GM21367 (cell line): ENCODE data around the gene METTL9.
"Not testable (repeated sequence)": the region's sequence is repeated elsewhere in the genome, so short reads cannot be mapped to it uniquely, and the experiment has no call there.

ENCODE experiments used
- ATAC-seq: cut with Tn5 transposase; IDR thresholded peaks from one replicate; pipeline ENCODE4 v1.9.1; 2021; ENCODE audit not compliant: unreplicated experiment

Gene METTL9

GRCh38 chr16:21610006-21610544 lies 10.7 kb downstream of the METTL9 start:
- no peak for ATAC-seq

- no peak for ATAC-seq
These were observed 11.4 kb downstream of the METTL9 start for GRCh38 chr16:21610766-21611165.

- no peak for ATAC-seq
These were observed 11.8 kb downstream of the METTL9 start for GRCh38 chr16:21611198-21611555.

DNA sequence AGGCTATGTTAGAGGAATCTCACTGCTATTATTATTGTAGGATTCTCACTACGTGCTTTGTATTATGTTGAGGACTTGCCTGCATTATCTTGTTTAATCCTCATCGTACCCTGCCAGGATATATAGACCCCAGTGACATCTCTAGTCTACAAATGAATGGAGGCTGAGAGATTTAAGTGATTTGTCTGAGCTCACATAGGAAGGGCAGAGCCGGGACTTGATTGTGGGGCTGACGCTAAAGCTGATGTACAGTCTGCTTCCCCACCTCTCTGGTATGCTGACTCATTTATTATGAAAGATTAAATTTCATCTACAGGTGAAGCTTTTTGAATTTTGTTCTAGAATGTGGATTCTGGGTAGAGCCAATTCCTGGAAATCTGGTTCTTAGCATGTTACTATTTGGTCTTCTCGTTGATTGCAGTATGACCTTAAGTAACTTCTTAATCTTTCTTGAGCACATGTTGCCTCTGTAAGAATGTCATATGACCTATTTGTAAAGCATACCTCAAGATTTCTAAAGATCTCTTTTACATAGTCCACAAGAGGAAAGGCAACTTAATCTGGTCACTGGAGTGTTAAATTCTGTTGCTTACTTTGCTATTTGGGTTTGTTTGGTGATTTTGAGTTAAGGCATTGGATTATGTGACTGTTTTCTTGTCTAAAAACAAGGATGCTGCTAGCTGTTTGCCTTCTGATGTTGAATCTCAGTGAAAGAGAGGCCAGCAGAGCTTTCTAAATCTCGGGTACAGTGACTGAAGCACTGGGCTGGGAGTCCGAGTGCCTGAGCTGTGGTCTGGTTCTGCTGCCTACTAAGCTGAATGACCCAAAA lies 12.4 kb downstream of the METTL9 start:
- no peak for ATAC-seq

- no peak for ATAC-seq
These were observed 14.0 kb downstream of the METTL9 start for GRCh38 chr16:21613361-21613760.

- ATAC-seq, result no peak
These were observed 14.4 kb downstream of the METTL9 start for GRCh38 chr16:21613781-21614180.

- ATAC-seq, result no peak
These were observed 15.5 kb downstream of the METTL9 start for GRCh38 chr16:21614896-21615295.

DNA sequence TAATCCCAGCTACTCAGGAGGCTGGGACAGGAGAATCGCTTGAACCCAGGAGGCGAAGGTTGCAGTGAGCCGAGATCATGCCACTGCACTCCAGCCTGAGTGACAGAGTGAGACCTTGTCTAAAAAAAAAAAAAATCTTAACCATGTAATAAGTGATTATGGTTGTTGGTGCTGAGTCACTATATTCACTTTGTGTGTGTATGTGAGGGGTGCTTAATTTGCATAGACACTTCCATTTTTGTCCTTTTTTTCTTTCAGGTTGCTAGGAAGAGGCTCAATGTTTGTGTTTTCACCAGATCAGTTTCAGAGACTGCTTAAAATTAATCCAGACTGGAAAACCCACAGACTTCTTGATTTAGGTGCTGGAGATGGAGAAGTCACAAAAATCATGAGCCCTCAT lies 18.2 kb downstream of the METTL9 start:
- ATAC-seq, result no peak

- no peak for ATAC-seq
These were observed 18.9 kb downstream of the METTL9 start for GRCh38 chr16:21618281-21618680.

DNA sequence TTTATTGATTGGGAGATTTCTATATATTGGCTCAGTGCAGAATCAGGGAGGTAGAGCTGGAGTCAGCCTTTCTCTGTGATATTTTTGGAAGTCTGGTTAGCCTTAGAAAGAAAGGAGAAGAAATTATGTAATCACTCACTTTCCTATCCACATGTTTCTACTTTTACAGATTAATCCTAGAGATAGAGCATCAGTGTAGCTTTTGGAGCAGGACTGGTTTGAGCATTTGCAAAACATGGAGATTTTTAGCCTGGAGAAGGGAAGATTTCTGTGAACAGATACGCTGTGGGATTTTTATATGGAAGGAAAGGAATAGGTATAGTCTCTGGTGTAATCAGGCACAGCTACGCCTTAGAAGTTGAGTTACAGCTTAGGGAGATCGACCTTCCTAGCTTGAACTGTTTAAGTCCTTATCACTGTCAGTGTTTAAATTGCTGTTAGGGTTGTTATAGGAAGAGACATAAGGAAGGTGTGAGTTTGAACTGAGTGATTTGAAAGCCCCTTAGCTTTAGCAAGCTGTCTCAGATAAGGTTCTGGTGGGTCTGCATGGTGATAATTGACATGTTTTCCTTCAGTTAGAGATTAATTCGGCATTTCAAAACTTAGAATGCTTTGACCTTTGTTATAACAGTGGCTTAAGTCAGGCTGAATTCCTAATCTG lies 20.5 kb downstream of the METTL9 start:
- no peak for ATAC-seq

DNA sequence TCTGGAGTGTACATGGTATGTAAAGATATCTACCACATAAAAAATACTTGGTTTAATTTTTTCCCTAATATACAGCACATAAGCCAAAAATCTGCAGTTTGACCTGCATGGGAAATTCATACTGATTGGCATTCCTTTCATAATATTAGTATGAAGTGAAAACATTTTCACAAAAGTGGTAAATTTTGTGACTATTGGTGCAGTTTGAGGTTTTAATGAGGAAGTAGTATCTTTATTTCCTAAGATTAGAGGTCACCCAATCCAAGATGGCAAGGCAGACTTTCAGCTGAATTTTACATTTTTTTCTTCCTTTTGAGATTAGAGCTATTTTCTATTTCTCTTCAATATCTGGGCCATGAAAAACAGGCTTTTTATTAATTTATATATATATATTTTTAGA lies 21.2 kb downstream of the METTL9 start:
- ATAC-seq, result no peak

DNA sequence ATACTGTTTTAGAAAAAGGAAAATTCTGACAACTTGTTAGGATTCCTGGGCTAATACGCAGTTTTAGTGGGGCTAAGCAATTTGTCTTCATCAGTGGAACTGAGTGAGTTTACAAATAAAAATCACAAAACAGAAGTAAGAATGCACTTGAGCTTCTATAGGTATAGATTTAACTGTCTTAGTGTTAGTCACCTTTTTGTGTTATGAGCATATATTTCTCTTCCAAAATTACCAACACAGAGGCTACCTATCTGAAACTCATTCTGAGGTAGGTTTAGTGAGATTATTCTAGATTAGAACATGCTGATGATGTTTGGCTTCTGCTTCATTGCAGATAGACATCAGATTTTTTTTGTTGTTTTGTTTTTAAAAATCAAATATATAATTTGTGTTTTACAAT lies 23.2 kb downstream of the METTL9 start:
- ATAC-seq, result no peak

- ATAC-seq, result no peak
These were observed 25.6 kb downstream of the METTL9 start for GRCh38 chr16:21625026-21625425.

GRCh38 chr16:21626659-21627277 lies 27.4 kb downstream of the METTL9 start:
- no peak for ATAC-seq

DNA sequence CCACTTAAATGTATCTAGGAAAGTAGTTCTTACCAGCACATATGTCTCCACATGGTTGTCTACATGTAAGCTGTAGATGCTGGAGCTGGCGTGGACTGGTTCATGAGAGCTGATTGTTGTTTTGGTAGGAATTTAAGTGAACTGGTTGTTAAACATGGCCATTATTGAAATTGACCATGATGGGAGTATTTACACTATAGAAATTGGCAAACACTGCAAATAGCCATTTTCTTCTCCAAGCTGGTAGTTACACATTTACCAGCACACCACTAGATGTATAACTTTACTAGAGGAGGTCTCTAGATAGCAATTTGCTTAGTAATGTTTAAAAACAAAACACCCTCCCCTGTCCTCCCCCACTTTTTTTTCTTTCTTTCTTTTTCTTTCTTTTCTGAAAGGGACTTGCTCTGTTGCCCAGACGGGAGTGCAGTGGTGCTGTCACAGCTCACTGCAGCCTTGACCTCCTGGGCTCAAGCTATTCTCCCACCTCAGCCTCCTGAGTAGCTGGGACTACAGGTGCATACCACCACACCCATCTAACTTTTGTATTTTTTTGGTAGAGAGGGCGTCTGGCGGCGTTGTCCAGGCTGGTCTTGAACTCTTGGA lies 28.8 kb downstream of the METTL9 start:
- no peak for ATAC-seq

DNA sequence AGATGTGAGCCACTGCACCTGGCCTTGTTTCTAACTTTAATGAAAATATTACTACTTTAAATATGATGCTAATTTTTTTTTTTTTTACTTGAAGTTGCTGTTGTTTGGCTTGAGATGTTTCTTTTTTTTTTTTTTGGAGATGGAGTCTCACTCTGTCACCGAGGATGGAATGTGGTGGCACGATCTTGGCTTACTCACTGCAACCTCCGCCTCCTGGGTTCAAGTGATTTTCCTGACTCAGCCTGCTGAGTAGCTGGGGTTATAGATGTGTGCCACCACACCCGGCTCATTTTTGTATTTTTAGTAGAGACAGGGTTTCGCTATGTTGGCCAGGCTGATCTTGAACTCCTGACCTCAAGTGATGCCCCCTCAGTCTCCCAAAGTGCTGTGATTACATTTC lies 29.4 kb downstream of the METTL9 start:
- ATAC-seq, result no peak

DNA sequence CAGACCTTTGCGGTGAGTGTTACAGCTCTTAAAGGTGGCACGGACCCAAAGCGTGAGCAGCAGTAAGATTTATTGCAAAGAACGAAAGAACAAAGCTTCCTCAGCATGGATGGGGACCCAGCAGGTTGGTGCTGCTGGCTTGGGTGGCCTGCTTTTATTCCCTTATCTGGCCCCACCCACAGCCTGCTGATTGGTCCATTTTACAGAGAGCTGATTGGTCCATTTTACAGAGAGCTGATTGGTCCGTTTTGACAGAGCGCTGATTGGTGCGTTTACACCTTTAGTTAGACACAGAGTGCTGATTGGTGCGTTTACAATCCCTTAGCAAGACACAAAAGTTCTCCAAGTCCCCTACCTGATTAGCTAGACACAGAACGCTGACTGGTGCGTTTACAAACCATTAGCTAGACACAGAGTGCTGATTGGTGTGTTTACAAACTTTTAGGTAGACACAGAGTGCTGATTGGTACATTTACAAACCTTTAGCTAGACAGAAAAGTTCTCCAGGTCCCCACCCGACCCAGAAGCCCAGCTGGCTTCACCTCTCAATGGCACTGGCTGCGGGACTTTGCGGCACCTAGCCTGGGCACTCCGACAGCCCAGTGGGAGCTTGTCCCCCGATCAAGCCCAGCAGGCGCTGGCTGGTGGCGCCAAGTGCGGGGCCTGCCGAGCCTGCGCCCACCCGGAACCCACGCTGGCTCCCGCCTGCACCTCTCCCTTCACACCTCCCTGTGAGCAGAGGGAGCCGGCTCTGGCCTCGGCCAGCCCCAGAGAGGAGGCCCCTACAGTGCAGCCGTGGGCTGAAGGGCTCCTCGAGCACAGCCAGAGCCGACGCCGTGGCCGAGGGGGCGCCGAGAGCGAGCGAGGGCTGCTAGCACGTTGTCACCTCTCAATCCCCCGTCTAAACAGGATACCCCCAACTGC lies 30.5 kb downstream of the METTL9 start:
- not testable (repeated sequence) for ATAC-seq

GRCh38 chr16:21630866-21631265 lies 31.5 kb downstream of the METTL9 start:
- ATAC-seq, result not testable (repeated sequence)

DNA sequence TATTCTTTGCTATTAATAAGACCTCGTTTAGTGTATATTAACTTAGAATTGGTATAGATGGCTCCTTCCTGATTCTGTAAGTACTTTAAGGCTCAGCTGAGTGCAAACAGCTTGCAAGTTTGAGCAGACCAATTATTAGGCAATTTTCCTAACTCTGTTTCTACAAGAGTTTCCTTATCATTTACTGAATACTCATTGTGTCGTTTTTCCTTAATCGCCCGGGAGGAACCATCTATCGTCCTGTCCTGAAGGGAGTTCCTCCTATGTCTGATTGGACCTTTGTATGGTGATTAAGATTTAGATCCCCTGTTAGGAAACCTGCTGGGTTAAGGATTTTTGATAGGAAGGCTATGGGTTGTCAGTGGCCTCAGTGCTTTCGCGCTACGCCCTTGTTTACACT lies 32.0 kb downstream of the METTL9 start:
- ATAC-seq, result not testable (repeated sequence)

DNA sequence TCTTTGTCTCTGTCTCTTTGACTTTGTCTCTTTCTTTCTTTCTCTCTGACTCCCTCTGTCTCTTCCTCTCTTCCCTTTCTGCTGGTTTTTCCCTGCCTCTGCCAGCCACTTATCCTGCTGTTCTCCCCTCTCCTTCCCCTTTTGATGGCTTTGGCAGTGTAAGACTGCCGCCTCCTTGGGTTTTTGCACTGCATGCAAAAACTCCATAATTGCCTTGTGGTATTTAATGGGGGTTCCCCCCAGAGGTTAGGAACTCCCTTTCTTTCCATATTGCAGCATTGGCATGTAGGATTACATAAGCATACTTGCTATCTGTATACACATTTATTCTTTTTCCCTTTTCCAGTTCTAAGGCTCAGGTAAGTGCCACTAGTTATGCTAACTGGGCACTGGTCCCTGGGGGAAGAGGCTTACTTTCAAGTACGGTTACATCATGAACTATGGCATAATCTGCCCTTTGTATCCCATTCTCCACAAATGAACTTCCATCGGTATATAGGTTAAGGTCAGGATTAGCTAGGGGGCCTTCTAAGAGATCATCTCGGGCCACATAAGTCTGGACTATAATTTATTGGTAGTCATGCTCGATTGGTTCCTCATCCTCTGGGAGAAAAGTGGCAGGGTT lies 32.7 kb downstream of the METTL9 start:
- not testable (repeated sequence) for ATAC-seq
